ENCODE data around the gene ARID3A.

ARID3A gene

DNA sequence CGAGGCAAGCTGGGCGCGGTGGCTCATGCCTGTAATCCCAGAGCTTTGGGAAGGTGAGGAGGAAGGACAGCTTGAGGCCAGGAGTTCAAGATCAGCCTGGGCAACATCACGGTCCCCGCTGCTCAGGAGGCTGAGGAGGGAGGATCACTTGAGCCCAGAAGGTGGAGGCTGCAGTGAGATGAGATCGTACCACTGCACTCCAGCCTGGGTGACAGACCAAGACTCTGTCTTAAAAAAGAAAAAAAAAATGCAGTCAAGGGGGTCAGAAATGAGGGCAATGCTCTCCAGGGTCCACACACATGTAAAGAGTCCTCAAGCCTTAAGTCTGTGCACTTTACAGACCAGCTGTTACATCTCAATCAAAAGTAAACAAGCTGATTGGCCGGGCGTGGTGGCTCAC is 21.3 kb upstream of the ARID3A start:
- Histone ChIP-seq H3K4me1 (ENCODE audit: control insufficient read depth in 2 of 2, insufficient read depth in 1 of 2, low read depth in 1 of 2, low read length in 2 of 2) (peaks cover 0 to 5% of the 10 kb centered on the region in 2 donors), H3K79me1 (ENCODE audit: low read depth, low read length) (peaks cover 12% of the 10 kb centered on the region), H2BK15ac (ENCODE audit: low read length) (no peak overlapping the region), H2AK5ac (ENCODE audit: low read depth, low read length) (no peak overlapping the region), H4K91ac (ENCODE audit: low read depth, low read length, poor library complexity) (no peak overlapping the region), H3K9ac (ENCODE audit: low read depth, low read length, poor library complexity) (no peak overlapping the region), H2AFZ (ENCODE audit: low read length) (no peak overlapping the region), H3K4me3 (ENCODE audit: low read length in 2 of 2) (no peak overlapping the region), H3K4me2 (ENCODE audit: insufficient read depth, low read length, poor library complexity, severe bottlenecking) (no peak overlapping the region), H3K9me3 (replicated peaks in 1 of 2; ENCODE audit: control insufficient read depth in 2 of 2, insufficient read depth in 1 of 2, low read depth in 1 of 2, low read length in 2 of 2) (no peaks in the 10 kb centered on the region), H4K8ac (ENCODE audit: low read depth, low read length) (no peak overlapping the region), H2BK5ac (ENCODE audit: low read length) (no peak overlapping the region), H2BK120ac (ENCODE audit: low read depth, low read length) (no peak overlapping the region), H2BK12ac (ENCODE audit: low read length) (no peak overlapping the region), H3K14ac (ENCODE audit: low read length) (no peak overlapping the region), H3K18ac (ENCODE audit: low read length) (no peak overlapping the region), H3K23ac (ENCODE audit: low read depth, low read length, poor library complexity) (no peak overlapping the region), H3K27me3 (ENCODE audit: control insufficient read depth in 3 of 3, insufficient read depth in 3 of 3, low read depth in 1 of 3, low read length in 3 of 3) (no peaks in the 10 kb centered on the region), H3K27ac (replicated peaks; ENCODE audit: low read length) (no peak overlapping the region), H3K4ac (ENCODE audit: low read length) (no peak overlapping the region), H3K36me3 (replicated peaks in 1 of 2; ENCODE audit: control insufficient read depth in 2 of 2, insufficient read depth in 2 of 2, low read length in 2 of 2) (peaks cover 3 to 26% of the 10 kb centered on the region in 2 donors)
- WGBS, 2 donors (ENCODE audit: extremely low coverage in 2 of 2, insufficient read length in 2 of 2, insufficient replicate concordance in 1 of 2) = no CpG with 5 or more reads among the region's 8 CpGs
- no peak for DNase-seq (ENCODE audit: low spot score)

DNA sequence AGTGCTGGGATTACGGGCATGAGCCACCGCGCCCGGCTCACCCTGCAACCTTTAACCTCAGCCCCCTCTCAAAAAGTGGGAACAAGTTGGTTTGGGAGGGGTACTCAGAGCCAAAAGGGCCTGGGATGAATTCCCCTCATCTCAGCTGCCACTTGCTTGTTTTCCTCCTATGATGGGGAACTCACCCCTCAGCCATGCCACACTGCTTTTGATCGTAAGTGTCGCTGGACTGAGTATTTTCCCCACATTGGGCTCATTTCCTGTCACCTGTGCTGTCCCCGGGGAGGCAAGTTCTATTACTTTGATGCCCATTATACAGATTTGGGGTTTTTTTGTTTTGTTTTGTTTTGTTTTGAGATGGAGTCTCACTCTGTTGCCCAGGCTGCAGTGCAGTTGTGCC is 19.4 kb upstream of the ARID3A start:
- no peaks in the 10 kb centered on the region for H3K9me3 ChIP-seq (replicated peaks in 1 of 2; ENCODE audit: control insufficient read depth in 2 of 2, insufficient read depth in 1 of 2, low read depth in 1 of 2, low read length in 2 of 2)

GRCh38 chr19:907183-907853 is 18.5 kb upstream of the ARID3A start:
- no peak overlapping the region for H4K8ac ChIP-seq (ENCODE audit: low read depth, low read length)
- peak overlapping the region; percentile 92 for H2AK5ac ChIP-seq (ENCODE audit: low read depth, low read length)
- no peak overlapping the region for H3K18ac ChIP-seq (ENCODE audit: low read length)
- H2BK12ac ChIP-seq (ENCODE audit: low read length) = no peak overlapping the region
- H3K23ac ChIP-seq (ENCODE audit: low read depth, low read length, poor library complexity) = peak overlapping the region; percentile 17
- no peaks in the 10 kb centered on the region for H3K27me3 ChIP-seq (ENCODE audit: control insufficient read depth in 3 of 3, insufficient read depth in 3 of 3, low read depth in 1 of 3, low read length in 3 of 3)
- H3K14ac ChIP-seq (ENCODE audit: low read length) = peak overlapping the region; percentile 56
- peaks cover 11% of the 10 kb centered on the region for H3K79me1 ChIP-seq (ENCODE audit: low read depth, low read length)
- H3K4me3 ChIP-seq (ENCODE audit: low read length in 2 of 2) = no peak overlapping the region
- no peak overlapping the region for H2BK15ac ChIP-seq (ENCODE audit: low read length)
- no peak overlapping the region for H2AFZ ChIP-seq (ENCODE audit: low read length)
- H2BK120ac ChIP-seq (ENCODE audit: low read depth, low read length) = no peak overlapping the region
- peaks cover 0 to 11% of the 10 kb centered on the region in 2 donors for H3K36me3 ChIP-seq (replicated peaks in 1 of 2; ENCODE audit: control insufficient read depth in 2 of 2, insufficient read depth in 2 of 2, low read length in 2 of 2)
- no peak overlapping the region for H3K4ac ChIP-seq (ENCODE audit: low read length)
- WGBS, 2 donors (ENCODE audit: extremely low coverage in 2 of 2, insufficient read length in 2 of 2, insufficient replicate concordance in 1 of 2) = no CpG with 5 or more reads among the region's 14 CpGs
- no peak overlapping the region for H4K91ac ChIP-seq (ENCODE audit: low read depth, low read length, poor library complexity)
- H2BK5ac ChIP-seq (ENCODE audit: low read length) = no peak overlapping the region
- H3K4me2 ChIP-seq (ENCODE audit: insufficient read depth, low read length, poor library complexity, severe bottlenecking) = no peak overlapping the region
- no peak overlapping the region for H3K9ac ChIP-seq (ENCODE audit: low read depth, low read length, poor library complexity)
- no peak for DNase-seq (ENCODE audit: low spot score)
- H3K9me3 ChIP-seq (replicated peaks in 1 of 2; ENCODE audit: control insufficient read depth in 2 of 2, insufficient read depth in 1 of 2, low read depth in 1 of 2, low read length in 2 of 2) = no peaks in the 10 kb centered on the region
- H3K4me1 ChIP-seq (ENCODE audit: control insufficient read depth in 2 of 2, insufficient read depth in 1 of 2, low read depth in 1 of 2, low read length in 2 of 2) = peaks cover 0 to 5% of the 10 kb centered on the region in 2 donors
- no peak overlapping the region for H3K27ac ChIP-seq (replicated peaks; ENCODE audit: low read length)

More for the DNA sequence above, 19.4 kb upstream of the ARID3A start:
- Histone ChIP-seq H3K4me3 (ENCODE audit: low read length in 2 of 2) (no peak overlapping the region), H3K4me2 (ENCODE audit: insufficient read depth, low read length, poor library complexity, severe bottlenecking) (no peak overlapping the region), H3K23ac (ENCODE audit: low read depth, low read length, poor library complexity) (no peak overlapping the region), H4K8ac (ENCODE audit: low read depth, low read length) (no peak overlapping the region), H3K79me1 (ENCODE audit: low read depth, low read length) (peaks cover 9% of the 10 kb centered on the region), H2BK5ac (ENCODE audit: low read length) (no peak overlapping the region), H3K18ac (ENCODE audit: low read length) (no peak overlapping the region), H2BK120ac (ENCODE audit: low read depth, low read length) (no peak overlapping the region), H3K27ac (replicated peaks; ENCODE audit: low read length) (no peak overlapping the region), H2AFZ (ENCODE audit: low read length) (no peak overlapping the region), H3K14ac (ENCODE audit: low read length) (no peak overlapping the region), H3K9ac (ENCODE audit: low read depth, low read length, poor library complexity) (no peak overlapping the region), H3K4me1 (ENCODE audit: control insufficient read depth in 2 of 2, insufficient read depth in 1 of 2, low read depth in 1 of 2, low read length in 2 of 2) (peaks cover 0 to 5% of the 10 kb centered on the region in 2 donors), H4K91ac (ENCODE audit: low read depth, low read length, poor library complexity) (no peak overlapping the region), H2BK12ac (ENCODE audit: low read length) (no peak overlapping the region), H2AK5ac (ENCODE audit: low read depth, low read length) (no peak overlapping the region), H3K36me3 (replicated peaks in 1 of 2; ENCODE audit: control insufficient read depth in 2 of 2, insufficient read depth in 2 of 2, low read length in 2 of 2) (peaks cover under 1 to 18% of the 10 kb centered on the region in 2 donors), H3K4ac (ENCODE audit: low read length) (no peak overlapping the region), H2BK15ac (ENCODE audit: low read length) (no peak overlapping the region), H3K27me3 (ENCODE audit: control insufficient read depth in 3 of 3, insufficient read depth in 3 of 3, low read depth in 1 of 3, low read length in 3 of 3) (no peaks in the 10 kb centered on the region)
- DNase-seq (ENCODE audit: low spot score) = no peak
- WGBS, 2 donors (ENCODE audit: extremely low coverage in 2 of 2, insufficient read length in 2 of 2, insufficient replicate concordance in 1 of 2) = no CpG with 5 or more reads among the region's 7 CpGs

DNA sequence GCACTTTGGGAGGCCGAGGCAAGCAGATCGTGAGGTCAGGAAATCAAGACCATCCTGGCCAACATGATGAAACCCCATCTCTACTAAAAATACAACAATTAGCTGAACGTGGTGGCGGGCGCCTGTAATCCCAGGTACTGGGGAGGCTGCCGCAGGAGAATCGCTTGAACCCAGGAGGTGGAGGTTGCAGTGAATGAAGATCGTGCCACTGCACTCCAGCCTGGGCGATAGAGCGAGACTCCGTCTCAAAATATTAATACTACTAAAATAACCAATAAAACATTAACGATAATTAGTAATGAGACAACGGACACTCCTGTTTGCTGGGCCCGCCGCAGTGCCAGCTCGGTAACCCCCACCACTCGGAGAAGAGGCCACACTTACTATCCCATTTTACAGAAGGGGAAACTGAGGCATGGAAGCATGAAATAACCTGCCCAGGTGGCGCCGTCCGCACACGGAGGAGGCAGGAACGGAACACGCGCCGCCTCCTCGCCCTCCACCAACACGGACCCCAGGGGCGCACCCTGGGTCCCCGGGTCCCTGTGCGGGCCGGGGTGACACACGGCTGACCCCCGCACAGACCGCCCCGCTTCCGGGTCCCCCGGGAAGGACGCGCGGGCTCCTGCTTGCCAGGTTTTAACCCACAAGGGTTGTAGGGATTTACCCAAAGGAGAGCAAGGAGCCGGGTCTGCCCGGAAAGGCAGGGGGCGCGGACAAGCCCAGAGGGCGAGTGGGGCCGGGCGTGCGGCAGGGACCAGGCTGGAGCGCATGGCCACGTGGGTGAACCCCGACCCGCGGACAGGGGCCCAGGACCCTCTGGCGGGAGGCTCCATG is 14.4 kb upstream of the ARID3A start:
- Histone ChIP-seq H4K91ac (ENCODE audit: low read depth, low read length, poor library complexity) (no peak overlapping the region), H2BK15ac (ENCODE audit: low read length) (no peak overlapping the region), H3K18ac (ENCODE audit: low read length) (peak overlapping the region; percentile 64), H2BK12ac (ENCODE audit: low read length) (peak overlapping the region; percentile 41), H3K36me3 (replicated peaks in 1 of 2; ENCODE audit: control insufficient read depth in 2 of 2, insufficient read depth in 2 of 2, low read length in 2 of 2) (peaks cover 0 to 5% of the 10 kb centered on the region in 2 donors), H3K9me3 (replicated peaks in 1 of 2; ENCODE audit: control insufficient read depth in 2 of 2, insufficient read depth in 1 of 2, low read depth in 1 of 2, low read length in 2 of 2) (no peaks in the 10 kb centered on the region), H3K4me2 (ENCODE audit: insufficient read depth, low read length, poor library complexity, severe bottlenecking) (peak overlapping the region; percentile 57), H4K8ac (ENCODE audit: low read depth, low read length) (no peak overlapping the region), H3K4ac (ENCODE audit: low read length) (no peak overlapping the region), H2AFZ (ENCODE audit: low read length) (no peak overlapping the region), H3K9ac (ENCODE audit: low read depth, low read length, poor library complexity) (no peak overlapping the region), H3K27ac (replicated peaks; ENCODE audit: low read length) (no peak overlapping the region), H3K79me1 (ENCODE audit: low read depth, low read length) (peaks cover 10% of the 10 kb centered on the region), H3K4me1 (ENCODE audit: control insufficient read depth in 2 of 2, insufficient read depth in 1 of 2, low read depth in 1 of 2, low read length in 2 of 2) (peaks cover 0 to 4% of the 10 kb centered on the region in 2 donors), H2BK120ac (ENCODE audit: low read depth, low read length) (no peak overlapping the region), H2BK5ac (ENCODE audit: low read length) (peak overlapping the region; percentile 53), H3K23ac (ENCODE audit: low read depth, low read length, poor library complexity) (peak overlapping the region; percentile 91), H2AK5ac (ENCODE audit: low read depth, low read length) (peak overlapping the region; percentile 92), H3K14ac (ENCODE audit: low read length) (no peak overlapping the region), H3K27me3 (ENCODE audit: control insufficient read depth in 3 of 3, insufficient read depth in 3 of 3, low read depth in 1 of 3, low read length in 3 of 3) (peaks cover 0 to 3% (median 0%) of the 10 kb centered on the region in 3 experiments), H3K4me3 (ENCODE audit: low read length in 2 of 2) (peak overlapping the region; percentile 22 to 67)
- WGBS, 2 donors (ENCODE audit: extremely low coverage in 2 of 2, insufficient read length in 2 of 2, insufficient replicate concordance in 1 of 2) = no CpG with 5 or more reads among the region's 54 CpGs
- no peak for DNase-seq (ENCODE audit: low spot score)

All from neuronal stem cell (in vitro differentiated cells).